ENCODE results near the gene MOGAT1.
"Not testable (repeated sequence)": the region's sequence is repeated elsewhere in the genome, so short reads cannot be mapped to it uniquely, and the experiment has no call there.

Gene MOGAT1

DNA sequence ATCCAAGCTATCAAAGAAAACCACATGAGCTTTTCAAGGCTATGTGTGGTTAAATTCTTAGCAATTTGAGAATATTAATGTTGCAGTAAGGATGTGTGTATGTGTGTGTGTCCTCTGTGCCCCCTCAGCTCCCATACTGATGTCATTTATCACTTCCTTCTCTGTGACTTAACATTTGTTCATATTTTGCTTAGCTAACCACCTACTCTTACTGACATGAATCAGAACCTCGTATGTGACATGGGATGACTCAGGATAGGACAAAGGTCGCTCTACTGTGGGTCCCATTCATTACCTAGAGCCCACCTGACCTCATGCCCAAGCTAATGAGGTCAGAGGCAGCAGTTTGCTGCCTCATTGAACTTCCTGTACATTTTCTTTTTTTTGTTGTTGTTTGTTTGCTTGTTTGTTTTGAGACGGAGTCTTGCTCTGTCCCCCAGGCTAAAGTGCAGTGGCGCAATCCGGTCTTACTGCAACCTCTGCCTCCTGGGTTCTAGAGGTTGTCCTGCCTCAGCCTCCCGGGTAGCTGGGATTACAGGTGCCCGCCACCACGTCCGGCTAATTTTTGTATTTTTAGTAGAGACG lies 36.3 kb downstream of the MOGAT1 start:
- ATAC-seq (replicated peaks) (peak; percentile 46), DNase-seq (no peak)
- Mint-ChIP-seq H3K4me3 (no peak overlapping the region), H3K4me1 (ENCODE audit: low read depth in 2 of 2) (peaks cover 4 to 7% of the 10 kb centered on the region in 2 donors), H3K27me3 (peaks cover 42 to 83% of the 10 kb centered on the region in 2 donors), H3K27ac (no peak overlapping the region), H3K9me3 (no peaks in the 10 kb centered on the region), H3K36me3 (ENCODE audit: insufficient read depth) (no peaks in the 10 kb centered on the region)

DNA sequence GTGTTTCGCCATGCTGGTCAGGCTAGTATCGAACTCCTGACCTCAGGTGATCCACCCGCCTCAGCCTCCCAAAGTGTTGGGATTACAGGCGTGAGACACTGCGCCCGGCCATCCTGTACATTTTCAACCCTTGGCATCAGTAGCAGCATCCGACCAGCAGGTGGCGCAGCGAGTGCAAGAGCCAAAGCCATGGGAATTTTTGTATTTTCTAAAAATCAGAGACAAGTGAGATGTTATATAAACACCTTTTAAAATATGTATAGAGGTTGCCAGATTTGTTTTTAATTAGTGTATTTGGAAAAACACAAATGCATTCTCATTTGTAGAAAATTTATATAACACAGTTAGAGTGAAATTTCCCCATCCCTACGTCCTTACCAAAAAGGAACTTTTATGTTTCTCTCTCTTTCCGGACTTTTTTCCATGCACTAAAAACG lies 36.8 kb downstream of the MOGAT1 start:
- no peak overlapping the region for H3K4me3 Mint-ChIP-seq
- peaks cover 45 to 87% of the 10 kb centered on the region in 2 donors for H3K27me3 Mint-ChIP-seq
- H3K36me3 Mint-ChIP-seq (ENCODE audit: insufficient read depth) = no peaks in the 10 kb centered on the region
- DNase-seq (peak; percentile 64 to 70 (median 68)), ATAC-seq (replicated peaks) (peak; percentile 66)
- no peaks in the 10 kb centered on the region for H3K9me3 Mint-ChIP-seq
- H3K4me1 Mint-ChIP-seq (ENCODE audit: low read depth in 2 of 2) = peaks cover 4 to 7% of the 10 kb centered on the region in 2 donors
- H3K27ac Mint-ChIP-seq = no peak overlapping the region

DNA sequence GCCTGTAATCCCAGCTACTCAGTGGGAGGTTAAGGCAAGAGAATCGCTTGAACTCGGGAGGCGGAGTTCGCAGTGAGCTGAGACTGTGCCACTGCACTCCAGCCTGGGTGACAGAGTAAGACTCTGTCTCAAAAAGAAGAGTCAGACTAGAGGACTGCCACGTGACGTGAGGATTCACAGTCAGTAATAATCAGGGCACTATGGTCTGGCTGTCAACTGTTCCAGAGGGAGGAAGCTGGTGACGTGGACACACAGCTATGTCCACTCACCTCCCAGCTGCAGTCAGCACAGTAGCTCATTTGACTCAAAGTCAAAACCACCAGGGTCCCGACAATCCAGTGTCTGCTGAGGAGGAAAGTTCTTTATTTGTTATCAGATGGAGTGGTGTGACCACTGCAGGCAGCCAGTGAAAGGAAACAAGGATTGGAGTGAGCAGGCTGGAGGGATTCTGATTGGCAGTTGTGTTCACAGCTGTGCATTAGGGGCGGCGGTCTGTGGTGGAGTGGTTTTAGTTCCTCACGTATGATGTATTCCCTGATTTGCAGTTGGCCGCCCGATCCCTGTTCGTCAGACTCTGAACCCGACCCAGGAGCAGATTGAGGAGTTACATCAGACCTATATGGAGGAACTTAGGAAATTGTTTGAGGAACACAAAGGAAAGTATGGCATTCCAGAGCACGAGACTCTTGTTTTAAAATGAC lies 37.9 kb downstream of the MOGAT1 start:
- DNase-seq (no peak), ATAC-seq (replicated peaks) (peak; percentile 12)
- H3K27ac Mint-ChIP-seq = no peak overlapping the region
- H3K27me3 Mint-ChIP-seq = peaks cover 55 to 89% of the 10 kb centered on the region in 2 donors
- H3K9me3 Mint-ChIP-seq = no peaks in the 10 kb centered on the region
- no peak overlapping the region for H3K4me3 Mint-ChIP-seq
- H3K36me3 Mint-ChIP-seq (ENCODE audit: insufficient read depth) = no peaks in the 10 kb centered on the region
- H3K4me1 Mint-ChIP-seq (ENCODE audit: low read depth in 2 of 2) = peaks cover 4 to 7% of the 10 kb centered on the region in 2 donors

DNA sequence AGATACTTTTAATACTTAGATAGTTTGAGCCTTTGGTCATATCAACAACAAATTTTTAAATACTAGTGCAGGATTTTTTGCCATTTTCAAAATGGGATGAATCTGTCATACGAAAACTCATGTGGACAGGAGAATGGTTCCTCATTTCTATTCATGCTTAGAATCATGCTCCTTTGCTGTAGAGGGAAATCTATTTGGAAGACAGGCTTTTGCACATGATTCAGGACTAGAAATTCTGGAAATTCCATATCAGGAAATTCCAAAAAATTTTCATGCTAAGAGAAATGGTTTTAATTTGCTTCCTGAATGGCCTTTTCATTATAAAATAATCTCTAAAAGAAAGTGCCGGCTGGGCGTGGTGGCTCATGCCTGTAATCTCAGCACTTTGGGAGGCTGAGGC lies 39.3 kb downstream of the MOGAT1 start:
- Mint-ChIP-seq H3K4me1 (ENCODE audit: low read depth in 2 of 2) (peaks cover 4 to 9% of the 10 kb centered on the region in 2 donors), H3K36me3 (ENCODE audit: insufficient read depth) (no peaks in the 10 kb centered on the region), H3K27ac (no peak overlapping the region), H3K27me3 (peaks cover 60 to 88% of the 10 kb centered on the region in 2 donors), H3K9me3 (no peaks in the 10 kb centered on the region), H3K4me3 (no peak overlapping the region)
- ATAC-seq (replicated peaks) = no peak
- DNase-seq = no peak

DNA sequence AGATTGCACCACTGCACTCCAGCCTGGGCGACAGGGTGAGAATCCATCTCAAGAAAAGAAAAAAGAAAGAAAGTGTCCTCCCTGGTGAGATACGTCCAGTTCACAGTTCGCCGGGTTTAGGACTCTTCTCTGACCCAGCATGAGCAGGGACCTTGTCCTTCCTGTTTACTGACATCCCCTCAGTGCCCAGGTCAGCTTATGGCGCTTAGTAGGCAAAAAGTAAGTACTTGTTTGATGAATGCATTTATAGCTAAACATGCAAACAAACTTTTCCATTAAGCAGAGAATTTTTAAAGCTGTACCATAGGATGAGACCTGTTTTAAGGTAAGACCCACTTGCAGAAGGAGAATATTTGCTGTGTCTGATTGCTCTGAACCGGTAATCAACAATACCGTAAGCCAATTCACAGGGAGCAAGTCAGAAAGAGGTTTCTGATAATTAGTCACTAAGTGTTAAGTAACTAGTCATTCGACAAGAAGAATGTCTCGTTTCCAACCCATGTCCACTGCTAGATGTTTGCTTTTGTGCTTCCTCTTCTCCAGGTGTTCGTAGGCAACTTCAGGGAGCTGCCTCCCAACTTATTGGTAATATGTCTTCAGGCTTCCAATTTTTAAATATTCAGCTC lies 40.0 kb downstream of the MOGAT1 start:
- Mint-ChIP-seq H3K4me1 (ENCODE audit: low read depth in 2 of 2) (peaks cover 4 to 9% of the 10 kb centered on the region in 2 donors), H3K36me3 (ENCODE audit: insufficient read depth) (no peaks in the 10 kb centered on the region), H3K27ac (no peak overlapping the region), H3K9me3 (no peaks in the 10 kb centered on the region), H3K4me3 (no peak overlapping the region), H3K27me3 (peaks cover 63 to 86% of the 10 kb centered on the region in 2 donors)
- ATAC-seq (replicated peaks) = no peak
- DNase-seq = no peak

DNA sequence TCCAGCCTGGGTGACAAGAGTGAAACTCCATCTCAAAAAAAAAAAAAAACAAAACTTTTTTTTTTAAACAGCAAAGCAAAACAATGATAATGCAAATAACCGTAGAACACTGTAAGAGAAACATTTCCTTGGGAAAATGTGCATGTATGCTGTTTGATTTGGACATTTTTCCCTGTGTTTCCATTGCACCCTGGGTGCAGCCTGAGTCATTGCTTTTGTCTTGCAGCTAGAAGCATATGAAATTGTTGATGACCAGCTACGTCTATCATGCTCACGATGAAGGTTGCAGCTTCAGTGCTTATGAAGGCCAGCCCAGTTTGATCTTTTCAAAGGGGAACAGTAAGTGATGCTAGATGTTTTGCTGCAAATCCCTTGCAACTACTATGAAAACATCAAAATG lies 41.5 kb downstream of the MOGAT1 start:
- no peak overlapping the region for H3K4me3 Mint-ChIP-seq
- no peak for ATAC-seq (replicated peaks)
- H3K27ac Mint-ChIP-seq = no peak overlapping the region

DNA sequence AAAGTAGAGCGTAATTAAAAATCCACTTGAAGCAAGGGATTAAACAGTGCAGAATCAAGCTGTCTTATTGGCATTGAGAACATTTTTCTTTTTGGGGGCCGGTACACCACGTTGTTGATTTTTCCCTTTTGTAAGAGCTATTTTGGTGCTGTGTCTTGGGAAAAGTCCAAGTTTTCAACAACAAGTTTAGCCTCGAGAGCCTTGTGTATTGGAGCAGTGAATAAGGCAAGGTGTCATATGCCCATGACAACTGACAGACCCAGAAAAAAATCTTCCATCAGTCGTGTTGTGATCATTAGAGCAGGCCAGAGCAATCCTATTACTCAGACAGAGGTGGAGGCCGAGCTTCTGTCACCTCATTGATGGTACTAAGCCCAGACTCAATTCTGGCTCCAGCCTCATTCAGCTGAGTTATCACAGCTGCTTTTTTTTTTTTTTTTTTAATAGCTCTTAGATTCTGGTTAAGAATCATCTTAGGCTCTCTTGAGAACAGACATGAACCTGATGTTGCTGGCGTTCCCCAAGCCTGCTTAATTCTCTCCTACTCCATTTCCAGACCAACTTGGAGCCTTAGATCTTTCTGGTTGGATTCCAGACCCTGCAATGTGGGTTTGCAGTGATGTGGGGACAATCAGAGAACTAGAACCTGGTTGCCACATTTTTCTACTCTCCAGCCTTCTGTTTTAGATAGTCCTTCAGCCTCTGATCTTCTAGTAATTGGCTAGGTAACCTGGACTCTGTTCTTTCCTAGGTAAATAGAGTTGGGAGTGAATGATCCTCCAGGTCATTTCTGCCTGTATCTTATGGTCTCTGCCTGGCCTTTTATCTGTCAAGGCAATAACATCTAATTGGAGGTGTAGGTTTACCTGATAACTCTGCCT lies 43.1 kb downstream of the MOGAT1 start:
- H3K27ac Mint-ChIP-seq = no peak overlapping the region
- ATAC-seq (replicated peaks) (no peak), DNase-seq (no peak)
- no peaks in the 10 kb centered on the region for H3K36me3 Mint-ChIP-seq (ENCODE audit: insufficient read depth)
- no peak overlapping the region for H3K4me3 Mint-ChIP-seq
- no peaks in the 10 kb centered on the region for H3K9me3 Mint-ChIP-seq
- peaks cover 39 to 58% of the 10 kb centered on the region in 2 donors for H3K27me3 Mint-ChIP-seq
- H3K4me1 Mint-ChIP-seq (ENCODE audit: low read depth in 2 of 2) = peaks cover 0 to 2% of the 10 kb centered on the region in 2 donors

More for the DNA sequence above, 41.5 kb downstream of the MOGAT1 start:
- H3K9me3 Mint-ChIP-seq = no peaks in the 10 kb centered on the region
- peaks cover 0 to 9% of the 10 kb centered on the region in 2 donors for H3K4me1 Mint-ChIP-seq (ENCODE audit: low read depth in 2 of 2)
- peaks cover 49 to 71% of the 10 kb centered on the region in 2 donors for H3K27me3 Mint-ChIP-seq
- no peaks in the 10 kb centered on the region for H3K36me3 Mint-ChIP-seq (ENCODE audit: insufficient read depth)
- DNase-seq = no peak

DNA sequence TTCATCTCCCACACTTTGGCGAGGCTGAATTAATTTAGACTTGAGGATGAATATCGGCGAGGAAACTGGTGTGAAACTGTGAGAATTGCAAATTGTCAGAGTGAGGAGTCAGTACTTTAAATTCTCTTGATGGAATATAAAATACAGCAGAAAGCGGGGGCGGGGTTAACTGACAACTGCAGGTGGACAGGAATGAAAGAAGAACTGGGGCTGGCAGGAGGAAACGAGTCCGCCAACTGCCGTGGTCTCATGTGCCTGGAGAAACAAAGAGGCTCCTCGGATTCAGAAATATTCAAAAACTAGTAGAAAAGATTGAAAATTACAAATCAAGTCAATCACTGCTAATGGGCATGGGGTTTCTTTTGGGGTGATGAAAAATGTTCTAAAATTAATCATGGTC lies 44.3 kb downstream of the MOGAT1 start:
- Mint-ChIP-seq H3K36me3 (ENCODE audit: insufficient read depth) (no peaks in the 10 kb centered on the region), H3K27ac (no peak overlapping the region), H3K9me3 (no peaks in the 10 kb centered on the region), H3K4me3 (no peak overlapping the region), H3K27me3 (peaks cover 38 to 54% of the 10 kb centered on the region in 2 donors), H3K4me1 (ENCODE audit: low read depth in 2 of 2) (peaks cover 0 to 2% of the 10 kb centered on the region in 2 donors)
- ATAC-seq (replicated peaks) (no peak), DNase-seq (no peak)

DNA sequence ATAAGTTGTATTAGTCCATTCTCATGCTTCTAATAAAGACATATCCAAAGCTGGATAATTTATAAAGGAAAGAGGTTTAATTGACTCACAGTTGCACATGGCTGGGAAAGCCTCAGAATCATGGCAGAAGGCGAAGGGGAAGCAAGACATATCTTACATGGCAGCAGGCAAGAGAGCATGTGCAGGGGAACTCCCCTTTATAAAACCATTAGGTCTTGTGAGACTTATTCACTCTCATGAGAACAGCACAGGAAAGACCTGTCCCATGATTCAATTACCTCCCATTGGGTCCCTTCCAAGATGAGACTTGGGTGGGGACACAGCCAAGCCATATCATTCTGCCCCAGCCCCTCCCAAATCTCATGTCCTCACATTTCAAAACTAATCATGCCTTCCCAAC lies 48.3 kb downstream of the MOGAT1 start:
- peaks cover 25 to 29% of the 10 kb centered on the region in 2 donors for H3K27me3 Mint-ChIP-seq
- not testable (repeated sequence) for H3K36me3 Mint-ChIP-seq (ENCODE audit: insufficient read depth); DNase-seq; H3K4me1 Mint-ChIP-seq (ENCODE audit: low read depth in 2 of 2); H3K4me3 Mint-ChIP-seq; H3K9me3 Mint-ChIP-seq; ATAC-seq (replicated peaks); H3K27ac Mint-ChIP-seq

DNA sequence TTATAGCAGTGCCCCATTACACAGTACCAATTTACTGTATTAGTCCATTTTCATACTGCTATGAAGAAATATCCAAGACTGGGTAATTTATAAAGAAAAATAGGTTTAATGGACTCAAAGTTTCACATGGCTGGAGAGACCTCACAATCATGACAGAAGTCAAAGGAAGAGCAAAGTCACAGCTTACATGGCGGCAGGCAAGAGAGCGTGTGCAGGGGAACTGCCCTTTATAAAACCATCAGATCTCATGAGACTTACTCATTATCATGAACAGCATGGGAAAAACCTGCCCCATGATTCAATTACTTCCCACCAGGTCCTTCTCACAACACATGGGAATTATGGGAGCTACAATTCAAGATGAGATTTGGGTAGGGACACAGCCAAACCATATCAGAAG lies 50.1 kb downstream of the MOGAT1 start:
- peaks cover 16 to 17% of the 10 kb centered on the region in 2 donors for H3K27me3 Mint-ChIP-seq
- H3K4me1 Mint-ChIP-seq (ENCODE audit: low read depth in 2 of 2); ATAC-seq (replicated peaks); H3K4me3 Mint-ChIP-seq; DNase-seq; H3K36me3 Mint-ChIP-seq (ENCODE audit: insufficient read depth); H3K9me3 Mint-ChIP-seq; H3K27ac Mint-ChIP-seq: not testable (repeated sequence)

DNA sequence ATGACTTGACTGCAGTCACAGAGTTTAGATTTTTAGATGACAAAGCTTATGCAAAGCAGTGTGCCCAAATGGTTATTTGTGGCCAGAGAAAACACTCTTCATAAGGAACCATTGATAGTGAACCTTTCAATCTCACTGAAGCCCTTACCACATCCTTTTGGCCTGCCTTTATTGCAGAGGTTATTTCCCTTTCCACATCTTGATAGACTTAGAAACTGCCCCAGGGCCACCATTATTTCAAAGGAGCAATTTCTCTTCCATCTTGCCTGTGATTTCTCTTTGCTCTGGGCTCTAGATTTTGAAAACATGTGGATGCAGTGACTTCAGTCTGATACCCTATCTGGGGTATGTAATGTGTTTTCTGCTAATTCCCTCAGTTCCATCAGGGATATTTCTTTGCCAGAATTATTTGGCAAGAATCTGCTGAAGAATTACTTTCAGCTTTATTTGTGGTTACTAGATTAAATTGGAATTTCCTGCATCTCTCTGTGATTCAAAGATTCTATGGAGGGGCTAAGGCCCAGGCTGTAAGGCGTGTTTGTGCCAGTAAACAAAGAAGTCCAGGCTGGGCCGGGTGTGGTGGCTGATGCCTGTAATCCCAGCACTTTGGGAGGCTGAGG lies 51.0 kb downstream of the MOGAT1 start:
- Mint-ChIP-seq H3K27me3 (peaks cover 16 to 18% of the 10 kb centered on the region in 2 donors), H3K4me3 (no peak overlapping the region), H3K36me3 (ENCODE audit: insufficient read depth) (no peaks in the 10 kb centered on the region), H3K9me3 (no peaks in the 10 kb centered on the region), H3K27ac (no peak overlapping the region), H3K4me1 (ENCODE audit: low read depth in 2 of 2) (no peaks in the 10 kb centered on the region)
- DNase-seq (no peak), ATAC-seq (replicated peaks) (no peak)

DNA sequence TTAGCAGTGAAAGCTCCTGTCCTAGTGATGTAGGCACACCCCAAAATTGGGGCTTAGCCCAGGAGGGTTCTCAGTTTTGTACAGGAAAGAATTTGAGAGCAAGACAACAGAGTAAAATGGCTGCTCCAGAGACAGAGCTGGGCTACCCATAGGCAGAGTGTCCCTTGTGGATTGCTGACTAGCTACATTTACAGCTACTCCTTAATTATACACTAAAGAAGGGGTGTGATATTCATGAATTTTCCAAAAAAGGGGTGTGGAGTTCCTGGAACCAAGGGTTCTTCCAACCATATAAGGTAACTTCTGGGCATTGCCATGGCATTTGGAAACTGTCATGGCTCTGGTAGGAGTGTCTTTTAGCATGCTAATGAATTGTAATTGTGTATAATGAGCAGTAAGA lies 52.8 kb downstream of the MOGAT1 start:
- H3K9me3 Mint-ChIP-seq = no peaks in the 10 kb centered on the region
- DNase-seq (no peak), ATAC-seq (replicated peaks) (no peak)
- H3K36me3 Mint-ChIP-seq (ENCODE audit: insufficient read depth) = no peaks in the 10 kb centered on the region
- peaks cover 16 to 20% of the 10 kb centered on the region in 2 donors for H3K27me3 Mint-ChIP-seq
- H3K4me3 Mint-ChIP-seq = no peak overlapping the region
- H3K4me1 Mint-ChIP-seq (ENCODE audit: low read depth in 2 of 2) = no peaks in the 10 kb centered on the region
- H3K27ac Mint-ChIP-seq = no peak overlapping the region

DNA sequence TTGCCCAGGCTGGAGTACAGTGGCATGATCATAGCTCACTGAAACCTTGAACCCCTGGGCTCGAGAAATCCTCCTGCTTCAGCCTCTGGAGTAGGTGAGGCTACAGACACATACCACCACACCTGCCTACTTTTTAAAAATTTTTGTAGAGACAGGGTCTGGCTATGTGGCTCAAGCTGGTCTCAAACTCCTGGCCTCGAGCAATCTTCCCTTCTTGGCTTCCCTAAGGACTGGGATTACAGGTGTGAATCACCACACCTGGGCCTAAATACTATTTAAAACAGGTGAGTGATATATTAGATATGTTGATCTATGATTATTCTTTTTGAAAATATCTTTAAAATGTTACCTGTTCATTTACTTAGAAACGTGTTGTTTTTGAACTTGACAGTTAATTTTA lies 57.2 kb downstream of the MOGAT1 start:
- H3K27me3 Mint-ChIP-seq = peaks cover 23 to 40% of the 10 kb centered on the region in 2 donors
- H3K36me3 Mint-ChIP-seq (ENCODE audit: insufficient read depth) = no peaks in the 10 kb centered on the region
- no peak for ATAC-seq (replicated peaks)
- DNase-seq = no peak
- no peak overlapping the region for H3K4me3 Mint-ChIP-seq
- no peaks in the 10 kb centered on the region for H3K9me3 Mint-ChIP-seq
- no peak overlapping the region for H3K27ac Mint-ChIP-seq
- no peaks in the 10 kb centered on the region for H3K4me1 Mint-ChIP-seq (ENCODE audit: low read depth in 2 of 2)
